AG04449 (cell line): ENCODE results near the gene MDM2.

ENCODE experiments used
- CTCF ChIA-PET: fragments of 350-600 bp; formaldehyde crosslinking; extraction: SDS; loops from one replicate; lab custom pipeline; 2021; ENCODE audit warnings: antibody characterized with exemption; lab: Yijun Ruan, JAX
- POLR2A ChIA-PET: fragments of 400-600, 350-600 bp; formaldehyde crosslinking; extraction: SDS; loops from one replicate; lab custom pipeline; 2020; ENCODE audit warnings: antibody characterized with exemption, inconsistent platforms; lab: Yijun Ruan, JAX
- DNase-seq: peaks from one replicate; pipeline ENCODE4 v3.0.0-alpha.2; 2010; ENCODE audit warnings: low read depth, low spot score
- H3K4me3 ChIP-seq: 2 replicates; pipeline ENCODE4 v1.5.1; 2011; ENCODE audit warnings: low read depth, mild to moderate bottlenecking, control low read depth, low read length
- CTCF ChIP-seq: IDR thresholded peaks from one replicate; pipeline ENCODE4 v1.5.1; 2011; ENCODE audit warnings: mild to moderate bottlenecking, moderate library complexity, low read length, control low read depth, inconsistent platforms; ENCODE audit not compliant: insufficient read depth; ENCODE audit errors: missing control alignments

Gene MDM2

DNA sequence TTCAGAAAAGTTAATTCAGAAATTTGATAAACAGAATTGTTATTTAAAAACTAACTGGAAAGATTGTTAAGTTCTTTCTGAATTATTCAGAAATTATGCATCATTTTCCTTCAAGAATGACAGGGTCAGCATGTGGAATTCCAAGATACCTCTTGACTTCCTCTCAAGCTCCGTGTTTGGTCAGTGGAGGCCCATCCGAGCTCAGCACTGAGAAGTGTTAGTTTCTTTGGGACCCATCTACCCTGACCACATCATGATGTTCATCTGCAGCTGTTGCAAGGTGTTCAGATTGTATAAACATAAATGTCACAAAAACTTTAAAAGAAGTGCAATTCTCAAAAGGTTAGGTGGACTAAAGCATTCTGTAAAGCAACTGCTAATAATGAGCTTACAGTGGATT lies 33.7 kb downstream of the MDM2 start:
- DNase-seq, result no peak
- CTCF ChIA-PET, result interaction anchor here (1.2 to 7.6 kb wide), 3 partner anchors 11 to 228 kb away, joined by 3 to 54 read pairs (median 5); no protein-coding TSS in a partner anchor
- H3K4me3 ChIP-seq, result no peak overlapping the region
- no peak for TF ChIP-seq CTCF
- POLR2A ChIA-PET, result no interaction called here

DNA sequence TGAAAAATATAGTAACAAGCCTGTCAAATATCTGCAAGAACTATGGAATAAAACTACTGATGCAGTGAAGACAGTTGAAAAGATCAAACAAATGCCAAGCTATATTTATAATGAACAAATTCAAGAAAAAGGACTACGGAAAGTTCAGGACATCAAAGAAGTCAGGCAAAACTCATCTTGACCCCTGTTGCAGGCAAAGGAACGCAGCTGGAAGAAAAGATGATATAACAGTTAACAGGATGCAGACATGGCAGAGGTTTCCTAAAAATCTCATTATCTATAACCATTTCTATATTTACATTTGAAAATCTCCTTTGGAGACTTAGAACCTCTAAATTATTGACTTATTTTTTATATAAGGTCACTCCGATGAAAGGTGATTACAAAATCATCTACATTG lies 34.1 kb downstream of the MDM2 start:
- TF ChIP-seq CTCF, result no peak
- no peak for DNase-seq
- ChIA-PET POLR2A (no interaction called here), CTCF (interaction anchor here (1.2 to 7.6 kb wide), 3 partner anchors 11 to 228 kb away, joined by 3 to 54 read pairs (median 5); no protein-coding TSS in a partner anchor)
- H3K4me3 ChIP-seq, result no peak overlapping the region

GRCh38 chr12:68842784-68843567 lies 35.0 kb downstream of the MDM2 start:
- H3K4me3 ChIP-seq, result no peak overlapping the region
- CTCF ChIA-PET, result interaction anchor here (1.2 to 7.6 kb wide), 3 partner anchors 11 to 227 kb away, joined by 3 to 54 read pairs (median 5); no protein-coding TSS in a partner anchor
- POLR2A ChIA-PET, result no interaction called here
- no peak for DNase-seq
- TF ChIP-seq CTCF, result no peak

DNA sequence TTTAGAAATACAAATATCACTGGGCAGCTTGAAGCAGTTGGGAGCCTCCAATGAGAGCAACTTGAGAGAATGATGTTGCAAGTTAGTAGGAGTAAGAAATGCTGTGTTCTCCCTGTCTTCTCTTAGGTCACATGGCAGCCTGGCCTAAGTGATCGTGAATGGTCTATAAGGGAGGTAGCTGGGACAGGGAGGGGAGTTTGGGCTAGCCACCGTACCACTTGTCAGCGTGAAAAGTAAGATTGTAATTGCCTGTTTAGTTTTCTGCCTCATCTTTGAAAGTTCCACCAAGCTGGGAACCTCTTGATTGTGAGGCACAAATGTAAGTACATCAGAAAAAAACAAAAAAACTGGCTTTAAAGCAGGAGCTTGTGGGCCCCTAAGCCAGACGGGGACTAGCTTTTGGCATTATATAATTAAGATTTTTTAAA lies 36.4 kb downstream of the MDM2 start:
- H3K4me3 ChIP-seq, result no peak overlapping the region
- no peak for TF ChIP-seq CTCF
- ChIA-PET CTCF (interaction anchor here (0.9 to 7.6 kb wide), 5 partner anchors 10 to 226 kb away, joined by 3 to 54 read pairs (median 4); no protein-coding TSS in a partner anchor), POLR2A (no interaction called here)
- no peak for DNase-seq

DNA sequence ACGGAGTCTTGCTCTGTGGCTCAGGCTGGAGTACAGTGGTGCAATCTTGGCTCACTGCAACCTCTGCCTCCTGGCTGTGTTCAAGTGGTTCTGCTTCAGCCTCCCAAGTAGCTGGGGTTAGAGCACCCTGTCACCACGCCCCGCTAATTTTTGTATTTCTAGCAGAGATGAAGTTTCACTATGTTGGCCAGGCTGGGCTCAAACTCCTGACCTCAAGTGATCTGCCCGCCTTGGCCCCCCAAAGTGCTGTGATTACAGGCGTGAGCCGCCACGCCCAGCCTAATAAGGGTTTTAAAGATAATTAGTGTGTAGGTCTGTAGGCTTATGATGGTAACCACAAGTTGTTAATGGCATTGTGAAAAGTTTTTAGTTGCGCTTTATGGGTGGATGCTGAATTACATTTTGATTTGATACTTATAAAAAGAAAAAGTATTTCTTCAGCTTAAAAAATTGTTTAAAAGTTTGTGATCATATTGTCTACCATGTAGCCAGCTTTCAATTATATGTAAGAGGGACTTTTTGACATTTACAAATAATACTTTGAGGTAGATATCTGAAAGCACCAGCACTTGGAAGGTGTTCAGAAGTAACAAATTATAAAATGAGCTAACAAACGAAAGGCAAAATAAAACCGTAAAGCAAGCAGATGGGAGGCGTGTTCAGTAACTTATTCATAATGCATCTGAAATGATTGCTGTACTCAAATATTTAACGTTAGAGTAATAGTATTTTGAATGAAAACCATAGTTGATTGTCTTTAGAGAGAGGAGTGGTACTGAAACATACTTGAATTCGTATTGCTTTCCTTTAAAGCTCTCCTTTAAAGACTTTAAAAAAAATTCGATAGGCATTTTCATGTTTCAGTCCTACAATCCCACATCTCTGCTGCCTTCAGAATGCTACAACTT lies 37.1 kb downstream of the MDM2 start:
- no peak for DNase-seq
- no peak for TF ChIP-seq CTCF
- H3K4me3 ChIP-seq, result no peak overlapping the region
- POLR2A ChIA-PET, result no interaction called here
- CTCF ChIA-PET, result interaction anchor here (0.8 to 7.6 kb wide), 8 partner anchors 8 to 225 kb away, joined by 3 to 54 read pairs (median 4); no protein-coding TSS in a partner anchor
